K562 (cell line): ENCODE data around the gene REEP3. TPM values are rescaled to one million over a fixed set of nuclear protein-coding genes. Genes with fewer than 3 reads are reported as not detected.

Experiments
- ATAC-seq: fragments of 200-7000 bp; cut with Tn5 transposase; 3 replicates; pipeline ENCODE4 v1.9.1; 2020; ENCODE audit warnings: moderate library complexity
- BruUV-seq: library from RNA; stranded (reverse); fragments of 400-500 nt; replicated peaks from 2 replicates; lab custom pipeline; 2021; lab: Mats Ljungman, UMichigan
- CTCF ChIA-PET: fragments of 300-600 bp; formaldehyde crosslinking; extraction: SDS; loops from one replicate; lab custom pipeline; 2021; ENCODE audit warnings: low intra/inter-chr PET ratio; lab: Yijun Ruan, JAX
- POLR2A ChIA-PET: fragments of 300-600, 350-650 bp; sonication (Branson Sonifier 250); formaldehyde crosslinking; extraction: SDS; loops from one replicate; lab custom pipeline; 2021; ENCODE audit warnings: antibody characterized with exemption, inconsistent platforms; lab: Yijun Ruan, JAX
- DNase-seq, 4 experiments: peaks; one replicate each; pipeline versions ENCODE4 v3.0.0 to v3.0.0-alpha.2; 2011 to 2018; ENCODE audit warnings: low spot score in 3 of 4, mixed read lengths in 3 of 4; ENCODE audit errors: extremely low read depth in 1 of 4
- FAIRE-seq: peaks from 2 replicates; lab custom pipeline; 2011; peaks lifted over from hg19 to GRCh38; lab: Jason Lieb, UNC
- H2AFZ ChIP-seq: 2 replicates; pipeline ENCODE4 v1.6.0; 2011; ENCODE audit warnings: low read depth, low read length, control low read depth, inconsistent platforms
- H3K27ac ChIP-seq: fragments of 200-600 bp; 3 replicates; pipeline ENCODE4 v1.8.0; 2011; ENCODE audit warnings: low read depth, mild to moderate bottlenecking, control low read depth, inconsistent platforms, low read length, moderate library complexity, mixed read lengths; ENCODE audit errors: extremely low read depth
- H3K27me3 ChIP-seq, 2 experiments: fragments of 300-600 bp in 1 of 2; 2 replicates in 1 of 2; 3 replicates in 1 of 2; pipeline versions ENCODE4 v1.6.0 to v1.8.0; 2011; ENCODE audit warnings: inconsistent platforms in 2 of 2, low read length in 2 of 2, mild to moderate bottlenecking in 1 of 2, mixed read lengths in 1 of 2, moderate library complexity in 1 of 2; ENCODE audit not compliant: control insufficient read depth in 2 of 2, insufficient read depth in 2 of 2
- H3K36me3 ChIP-seq: fragments of 300-600 bp; 3 replicates; pipeline ENCODE4 v1.8.0; 2011; ENCODE audit warnings: mild to moderate bottlenecking, low read length, inconsistent platforms; ENCODE audit not compliant: control insufficient read depth, insufficient read depth
- H3K4me1 ChIP-seq, 2 experiments: fragments of 200-600 bp in 1 of 2; replicated peaks in 1 of 2; 2 replicates in 1 of 2; 3 replicates in 1 of 2; pipeline versions ENCODE4 v1.5.1 to v1.8.0; 2011; ENCODE audit warnings: inconsistent platforms in 2 of 2, low read length in 2 of 2, mild to moderate bottlenecking in 1 of 2, mixed read lengths in 1 of 2, moderate library complexity in 1 of 2; ENCODE audit not compliant: control insufficient read depth in 2 of 2, insufficient read depth in 2 of 2
- H3K4me2 ChIP-seq: 2 replicates; pipeline ENCODE4 v1.6.1; 2011; ENCODE audit warnings: low read length, control low read depth, inconsistent platforms, mixed read lengths; ENCODE audit not compliant: insufficient read depth
- H3K4me3 ChIP-seq: fragments of 200-600 bp; sonication (generic), shearing (Covaris generic); 2 replicates; pipeline ENCODE4 v1.5.1; 2016; ENCODE audit warnings: control low read depth, inconsistent platforms
- H3K79me2 ChIP-seq: fragments of 200-600 bp; 3 replicates; pipeline ENCODE4 v1.8.0; 2011; ENCODE audit warnings: low read length, inconsistent platforms; ENCODE audit not compliant: control insufficient read depth, insufficient read depth
- H3K9ac ChIP-seq, 2 experiments: 2 replicates each; pipeline versions ENCODE4 v1.6.0 to v1.6.1; 2011; ENCODE audit warnings: low read depth in 2 of 2, low read length in 2 of 2, control low read depth in 1 of 2, inconsistent platforms in 1 of 2, mild to moderate bottlenecking in 1 of 2, mixed read lengths in 1 of 2; ENCODE audit not compliant: insufficient read depth in 1 of 2
- H3K9me1 ChIP-seq: one replicate; pipeline ENCODE4 v1.6.0; 2011; ENCODE audit warnings: inconsistent platforms, mild to moderate bottlenecking, low read length, moderate library complexity; ENCODE audit not compliant: control insufficient read depth, insufficient read depth
- H3K9me3 ChIP-seq: replicated peaks from 2 replicates; pipeline ENCODE4 v1.5.1; 2011; ENCODE audit warnings: low read depth, low read length, inconsistent platforms; ENCODE audit not compliant: control insufficient read depth, insufficient read depth
- H4K20me1 ChIP-seq: replicated peaks from 2 replicates; pipeline ENCODE4 v1.6.1; 2011; ENCODE audit warnings: low read length, inconsistent platforms, mixed read lengths; ENCODE audit not compliant: control insufficient read depth, insufficient read depth
- SIX5 ChIP-seq, 2 experiments: IDR thresholded peaks; 2 replicates each; pipeline ENCODE4 v1.6.1; 2011; ENCODE audit warnings: low read length in 2 of 2, borderline replicate concordance in 1 of 2, low read depth in 1 of 2, mild to moderate bottlenecking in 1 of 2, moderate library complexity in 1 of 2; ENCODE audit not compliant: insufficient read depth in 1 of 2
- TCFL5 ChIP-seq: fragments of 250-450 bp; sonication (Bioruptor Pico); conservative IDR thresholded peaks from 2 replicates; pipeline ENCODE4 v1.6.1; 2021; ENCODE audit warnings: mild to moderate bottlenecking, moderate library complexity, matching md5 sums
- TEAD2 ChIP-seq: fragments of 450-650 bp; IDR thresholded peaks from 2 replicates; pipeline ENCODE4 v1.6.1; 2016; ENCODE audit warnings: missing genetic modification characterization, control low read depth, missing compliant biosample characterization
- WGBS: fragments of 100-300 bp; shearing (Covaris generic); methylation state at CpG from one replicate; pipeline ENCODE4 v1.1.6; 2016; ENCODE audit warnings: low coverage, mixed read lengths; ENCODE audit not compliant: insufficient coverage; ENCODE audit errors: missing lambda C conversion rate; 5-methylcytosine and 5-hydroxymethylcytosine counted together
- in situ Hi-C: fragments of 300-500 bp; cut with MboI; formaldehyde crosslinking; loops from 4 replicates; pipeline ENCODE4 v1.15.0; 2018; ENCODE audit warnings: inconsistent platforms, mixed read lengths
- intact Hi-C: fragments of 100-400 bp; cut with micrococcal nuclease; formaldehyde crosslinking; loops from 2 replicates; pipeline ENCODE4 v1.14.2; 2022
- polyA plus RNA-seq, 8 experiments: library from polyadenylated mRNA; depleted of rRNA in 4 of 8; stranded (reverse) in 5 of 8; unstranded in 3 of 8; fragments of >200 nt; fragmentation: Nextera tagmentation in 2 of 8; fragmentation: Illumina TruSeq in 1 of 8; extraction: Ambion mirVana in 2 of 8; extraction: Trizol in 1 of 8; gene quantifications; 2 replicates each; pipeline versions ENCODE4 v1.2.1 to v1.2.3, GENCODE V29; 2011 to 2014; ENCODE audit warnings: inconsistent platforms in 1 of 8, missing spikeins in 1 of 8
- total RNA-seq, 7 experiments: library from RNA; depleted of rRNA in 6 of 7; stranded (reverse); fragments of >200 nt in 6 of 7; fragmentation: Illumina TruSeq in 2 of 7; extraction: Trizol in 2 of 7; gene quantifications; 2 replicates each; pipeline versions ENCODE4 v1.2.1 to v1.2.3, GENCODE V29; 2011 to 2021; ENCODE audit warnings: low replicate concordance in 1 of 7
- TF ChIP-seq, protein P1 (sequence below): fragments of 200-400 bp; formaldehyde crosslinking; IDR thresholded peaks from 2 replicates; pipeline ENCODE4 v1.6.1; 2017; ENCODE audit warnings: mild to moderate bottlenecking, low read depth, low read length, moderate library complexity
- TF ChIP-seq, protein P2 (sequence below): fragments of 250-450 bp; sonication (Bioruptor Pico); IDR thresholded peaks from 2 replicates; pipeline ENCODE4 v1.8.0; 2022; ENCODE audit warnings: moderate library complexity, mild to moderate bottlenecking, inconsistent platforms

The REEP3 gene
- total and polyA plus RNA-seq, 9 of the 15 experiments (the other 6 are each of a cell fraction or from before 2014, with no cell fraction given): 3.4 to 13.4 (median 9.2) TPM

DNA sequence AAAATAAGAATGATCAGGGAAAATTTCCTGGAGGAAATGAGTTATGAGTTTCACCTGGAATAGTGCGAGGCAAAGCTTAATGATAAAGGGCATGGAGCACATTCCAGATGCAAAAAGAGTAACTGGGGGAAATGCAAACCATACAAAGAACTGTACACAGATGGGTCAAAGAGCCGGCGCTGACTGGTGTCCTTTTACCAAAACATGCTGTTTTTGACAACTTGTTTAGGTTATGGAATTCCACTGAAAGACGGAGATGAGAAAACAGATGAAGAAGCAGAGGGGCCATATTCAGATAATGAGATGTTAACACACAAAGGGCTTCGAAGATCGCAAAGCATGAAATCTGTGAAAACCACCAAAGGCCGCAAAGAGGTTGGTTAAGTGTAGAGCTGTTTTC is 98.2 kb downstream of the REEP3 start:
- H3K9ac ChIP-seq: no peak overlapping the region
- H3K4me1 ChIP-seq: no peaks in the 10 kb centered on the region
- 93% methylated on average over 7 of the region's 7 CpGs for WGBS
- H3K4me3 ChIP-seq: no peak overlapping the region
- intact Hi-C loops (no loop called here), in situ Hi-C loops (no loop called here)
- H2AFZ ChIP-seq: no peak overlapping the region
- POLR2A ChIA-PET: interaction anchor here (0.6 kb wide), 1 partner anchor 880 kb away, joined by 3 read pairs; no protein-coding TSS in a partner anchor
- TF ChIP-seq SIX5 (IDR thresholded peaks at IDR 0.05; ENCODE audit: borderline replicate concordance in 1 of 2, insufficient read depth in 1 of 2, low read depth in 1 of 2, low read length in 2 of 2) (no peak), TEAD2 (tag) (no peak), TCFL5 (CRISPR knock-in tag) (no peak)
- TF ChIP-seq, protein P1, sequence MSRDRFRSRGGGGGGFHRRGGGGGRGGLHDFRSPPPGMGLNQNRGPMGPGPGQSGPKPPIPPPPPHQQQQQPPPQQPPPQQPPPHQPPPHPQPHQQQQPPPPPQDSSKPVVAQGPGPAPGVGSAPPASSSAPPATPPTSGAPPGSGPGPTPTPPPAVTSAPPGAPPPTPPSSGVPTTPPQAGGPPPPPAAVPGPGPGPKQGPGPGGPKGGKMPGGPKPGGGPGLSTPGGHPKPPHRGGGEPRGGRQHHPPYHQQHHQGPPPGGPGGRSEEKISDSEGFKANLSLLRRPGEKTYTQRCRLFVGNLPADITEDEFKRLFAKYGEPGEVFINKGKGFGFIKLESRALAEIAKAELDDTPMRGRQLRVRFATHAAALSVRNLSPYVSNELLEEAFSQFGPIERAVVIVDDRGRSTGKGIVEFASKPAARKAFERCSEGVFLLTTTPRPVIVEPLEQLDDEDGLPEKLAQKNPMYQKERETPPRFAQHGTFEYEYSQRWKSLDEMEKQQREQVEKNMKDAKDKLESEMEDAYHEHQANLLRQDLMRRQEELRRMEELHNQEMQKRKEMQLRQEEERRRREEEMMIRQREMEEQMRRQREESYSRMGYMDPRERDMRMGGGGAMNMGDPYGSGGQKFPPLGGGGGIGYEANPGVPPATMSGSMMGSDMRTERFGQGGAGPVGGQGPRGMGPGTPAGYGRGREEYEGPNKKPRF: no peak
- TF ChIP-seq, protein P2, sequence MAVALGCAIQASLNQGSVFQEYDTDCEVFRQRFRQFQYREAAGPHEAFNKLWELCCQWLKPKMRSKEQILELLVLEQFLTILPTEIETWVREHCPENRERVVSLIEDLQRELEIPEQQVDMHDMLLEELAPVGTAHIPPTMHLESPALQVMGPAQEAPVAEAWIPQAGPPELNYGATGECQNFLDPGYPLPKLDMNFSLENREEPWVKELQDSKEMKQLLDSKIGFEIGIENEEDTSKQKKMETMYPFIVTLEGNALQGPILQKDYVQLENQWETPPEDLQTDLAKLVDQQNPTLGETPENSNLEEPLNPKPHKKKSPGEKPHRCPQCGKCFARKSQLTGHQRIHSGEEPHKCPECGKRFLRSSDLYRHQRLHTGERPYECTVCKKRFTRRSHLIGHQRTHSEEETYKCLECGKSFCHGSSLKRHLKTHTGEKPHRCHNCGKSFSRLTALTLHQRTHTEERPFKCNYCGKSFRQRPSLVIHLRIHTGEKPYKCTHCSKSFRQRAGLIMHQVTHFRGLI (CRISPR knock-in tag): no peak
- TF ChIP-seq, all 486 proteins: peak for 0
- no peak overlapping the region for H3K4me2 ChIP-seq
- no peaks in the 10 kb centered on the region for H3K27me3 ChIP-seq
- H3K9me1 ChIP-seq: no peaks in the 10 kb centered on the region
- H3K27ac ChIP-seq: no peak overlapping the region
- H3K9me3 ChIP-seq: no peaks in the 10 kb centered on the region
- CTCF ChIA-PET: no interaction called here
- DNase-seq (no peak), FAIRE-seq (no peak), ATAC-seq (no peak)
- no TSS peak for BruUV-seq
- H4K20me1 ChIP-seq: no peaks in the 10 kb centered on the region
- peaks cover 10% of the 10 kb centered on the region for H3K36me3 ChIP-seq
- no peaks in the 10 kb centered on the region for H3K79me2 ChIP-seq
